A549 (cell line): ENCODE results near the gene TNIK. TPM values are rescaled to one million over a fixed set of nuclear protein-coding genes. Genes with fewer than 3 reads are reported as not detected.

Experiments used
- ATAC-seq, 2 experiments: fragments of 200-7000 bp in 1 of 2; fragments of >200 bp in 1 of 2; cut with Nextera tagmentation in 1 of 2; cut with Tn5 transposase in 1 of 2; 3 replicates each; pipeline versions ENCODE4 v1.8.0 to v1.9.1; 2018 to 2020; ENCODE audit warnings: mild to moderate bottlenecking in 1 of 2, moderate library complexity in 1 of 2
- CTCF ChIA-PET: fragments of 300-600 bp; sonication (Branson Sonifier 250); formaldehyde crosslinking; extraction: SDS; loops from one replicate; lab custom pipeline; 2021; ENCODE audit warnings: antibody characterized with exemption, inconsistent platforms; lab: Yijun Ruan, JAX
- POLR2A ChIA-PET: fragments of 350-600 bp; formaldehyde crosslinking; extraction: SDS; loops from one replicate; lab custom pipeline; 2021; ENCODE audit warnings: antibody characterized with exemption, inconsistent platforms; lab: Yijun Ruan, JAX
- DNase-seq, 2 experiments: peaks; one replicate each; pipeline versions ENCODE4 v3.0.0 to v3.0.0-alpha.2; 2011 to 2016; ENCODE audit warnings: low read depth in 1 of 2, low spot score in 1 of 2
- FAIRE-seq: peaks from 2 replicates; lab custom pipeline; 2011; peaks lifted over from hg19 to GRCh38; lab: Jason Lieb, UNC
- H3K27ac ChIP-seq, 2 experiments: fragments of >200 bp; sonication (Bioruptor Twin); formaldehyde crosslinking; 3 replicates each; pipeline ENCODE4 v1.5.1; 2016 to 2017
- H3K4me1 ChIP-seq: fragments of >200 bp; sonication (Bioruptor Twin); formaldehyde crosslinking; 3 replicates; pipeline ENCODE4 v1.6.1; 2016
- H3K4me2 ChIP-seq: fragments of >200 bp; sonication (Bioruptor Twin); formaldehyde crosslinking; 3 replicates; pipeline ENCODE4 v1.6.1; 2016
- H3K4me3 ChIP-seq: fragments of >200 bp; sonication (Bioruptor Twin); formaldehyde crosslinking; 3 replicates; pipeline ENCODE4 v1.5.1; 2016
- H3K9me3 ChIP-seq: fragments of >200 bp; sonication (Bioruptor Twin); formaldehyde crosslinking; 3 replicates; pipeline ENCODE4 v1.6.1; 2016
- CBX8 ChIP-seq: fragments of 200-600 bp; sonication (generic); IDR thresholded peaks from 2 replicates; pipeline ENCODE4 v1.6.1; 2016
- CTCF ChIP-seq: fragments of >200 bp; sonication (Bioruptor Twin); formaldehyde crosslinking; IDR thresholded peaks from 3 replicates; pipeline ENCODE4 v1.5.1; 2016
- EP300 ChIP-seq, 2 experiments: fragments of >200 bp; sonication (Bioruptor Twin); formaldehyde crosslinking; IDR thresholded peaks; 2 replicates in 1 of 2; 3 replicates in 1 of 2; pipeline ENCODE4 v1.6.1; 2016 to 2017
- FOSL2 ChIP-seq, 2 experiments: fragments of 450-650 bp in 1 of 2; fragments of >200 bp in 1 of 2; sonication (Bioruptor Twin) in 1 of 2; formaldehyde crosslinking; IDR thresholded peaks; 2 replicates each; pipeline versions ENCODE4 v1.5.0 to v1.6.1; 2016 to 2020; ENCODE audit warnings: mild to moderate bottlenecking in 1 of 2, moderate library complexity in 1 of 2
- HDAC2 ChIP-seq: fragments of 200-600 bp; sonication (generic); IDR thresholded peaks from 2 replicates; pipeline ENCODE4 v1.6.1; 2016
- HES2 ChIP-seq: fragments of >200 bp; sonication (Bioruptor Twin); formaldehyde crosslinking; IDR thresholded peaks from 2 replicates; pipeline ENCODE4 v1.6.1; 2016
- HOXA7 ChIP-seq: fragments of 250-450 bp; sonication (Bioruptor Pico); IDR thresholded peaks from 2 replicates; pipeline ENCODE4 v1.5.0; 2020; ENCODE audit warnings: mild to moderate bottlenecking, moderate library complexity
- JUNB ChIP-seq: fragments of >200 bp; sonication (Bioruptor Twin); formaldehyde crosslinking; IDR thresholded peaks from 2 replicates; pipeline ENCODE4 v1.6.1; 2016
- KDM5A ChIP-seq: fragments of 200-600 bp; sonication (generic); IDR thresholded peaks from 2 replicates; pipeline ENCODE4 v1.6.1; 2016; ENCODE audit warnings: antibody characterized with exemption, mild to moderate bottlenecking
- MAX ChIP-seq: IDR thresholded peaks from 2 replicates; pipeline ENCODE4 v1.6.1; 2012
- PBX3 ChIP-seq: IDR thresholded peaks from 2 replicates; pipeline ENCODE4 v1.6.1; 2012
- RARB ChIP-seq: fragments of 250-450 bp; sonication (Bioruptor Pico); IDR thresholded peaks from 2 replicates; pipeline ENCODE4 v1.8.0; 2021; ENCODE audit warnings: mild to moderate bottlenecking, moderate library complexity
- RCOR1 ChIP-seq: fragments of 150-350 bp; IDR thresholded peaks from 2 replicates; pipeline ENCODE4 v1.6.1; 2014; ENCODE audit warnings: antibody characterized with exemption, low read length, low read depth
- RNF2 ChIP-seq: fragments of 200-600 bp; sonication (generic); IDR thresholded peaks from 2 replicates; pipeline ENCODE4 v1.6.1; 2016; ENCODE audit warnings: low read depth, mild to moderate bottlenecking, antibody characterized with exemption, moderate library complexity, borderline replicate concordance
- SMC3 ChIP-seq: fragments of >200 bp; sonication (Bioruptor Twin); formaldehyde crosslinking; IDR thresholded peaks from 3 replicates; pipeline ENCODE4 v1.6.1; 2018; ENCODE audit warnings: inconsistent platforms
- ZC3H11A ChIP-seq: fragments of 450-650 bp; IDR thresholded peaks from 2 replicates; pipeline ENCODE4 v1.6.1; 2014; ENCODE audit warnings: antibody characterized with exemption, mild to moderate bottlenecking
- ZFP36 ChIP-seq: fragments of 450-650 bp; IDR thresholded peaks from 2 replicates; pipeline ENCODE4 v1.6.1; 2014; ENCODE audit warnings: borderline replicate concordance; ENCODE audit not compliant: partially characterized antibody
- WGBS: methylation state at CpG from one replicate; pipeline ENCODE4 v1.1.6; 2017; ENCODE audit errors: missing lambda C conversion rate; 5-methylcytosine and 5-hydroxymethylcytosine counted together
- polyA plus RNA-seq, 4 experiments: library from polyadenylated mRNA; depleted of rRNA in 3 of 4; stranded (reverse); fragments of >200 nt; fragmentation: RNase III in 1 of 4; extraction: RNeasy Plus Mini Kit Qiagen cat#74134 plus additional on column Dnase treatment in 1 of 4; gene quantifications; 2 replicates in 3 of 4; 3 replicates in 1 of 4; pipeline ENCODE4 v1.2.3, GENCODE V29; 2011 to 2017
- TF ChIP-seq, protein P1 (sequence below): fragments of 250-450 bp; sonication (Bioruptor Pico); IDR thresholded peaks from 2 replicates; pipeline ENCODE4 v1.5.0; 2020; ENCODE audit warnings: low read depth, mild to moderate bottlenecking, moderate library complexity
- TF ChIP-seq, protein P2 (sequence below): fragments of >200 bp; sonication (Bioruptor Twin); formaldehyde crosslinking; IDR thresholded peaks from 3 replicates; pipeline ENCODE4 v1.6.1; 2016

Gene TNIK
- polyA plus RNA-seq, 2 of the 4 experiments (the other 2 are of a cell fraction), result 1.6 to 1.8 TPM

- ATAC-seq, result no peak
- no peak overlapping the region for H3K4me2 ChIP-seq
- no peak overlapping the region for H3K4me3 ChIP-seq
- CTCF ChIA-PET, result no interaction called here
- FAIRE-seq, result no peak
- DNase-seq, result no peak
- 79% methylated on average over 9 of the region's 9 CpGs for WGBS
- no peak for TF ChIP-seq MAX
- no peak for TF ChIP-seq HDAC2
- no peak for TF ChIP-seq CTCF
- TF ChIP-seq CBX8, result no peak
- no peak for TF ChIP-seq ZC3H11A
- TF ChIP-seq, protein P1, sequence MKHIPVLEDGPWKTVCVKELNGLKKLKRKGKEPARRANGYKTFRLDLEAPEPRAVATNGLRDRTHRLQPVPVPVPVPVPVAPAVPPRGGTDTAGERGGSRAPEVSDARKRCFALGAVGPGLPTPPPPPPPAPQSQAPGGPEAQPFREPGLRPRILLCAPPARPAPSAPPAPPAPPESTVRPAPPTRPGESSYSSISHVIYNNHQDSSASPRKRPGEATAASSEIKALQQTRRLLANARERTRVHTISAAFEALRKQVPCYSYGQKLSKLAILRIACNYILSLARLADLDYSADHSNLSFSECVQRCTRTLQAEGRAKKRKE (CRISPR knock-in tag), result no peak
- TF ChIP-seq FOSL2 (IDR thresholded peaks at IDR 0.05), result no peak
- no peak for TF ChIP-seq FOSL2 (CRISPR knock-in tag; IDR thresholded peaks at IDR 0.05)
- H3K9me3 ChIP-seq, result no peaks in the 10 kb centered on the region
- H3K27ac ChIP-seq, result no peak overlapping the region
- H3K4me1 ChIP-seq, result no peaks in the 10 kb centered on the region
- POLR2A ChIA-PET, result no interaction called here
These were observed 220.3 kb downstream of the TNIK start for GRCh38 chr3:171239757-171240503.

DNA sequence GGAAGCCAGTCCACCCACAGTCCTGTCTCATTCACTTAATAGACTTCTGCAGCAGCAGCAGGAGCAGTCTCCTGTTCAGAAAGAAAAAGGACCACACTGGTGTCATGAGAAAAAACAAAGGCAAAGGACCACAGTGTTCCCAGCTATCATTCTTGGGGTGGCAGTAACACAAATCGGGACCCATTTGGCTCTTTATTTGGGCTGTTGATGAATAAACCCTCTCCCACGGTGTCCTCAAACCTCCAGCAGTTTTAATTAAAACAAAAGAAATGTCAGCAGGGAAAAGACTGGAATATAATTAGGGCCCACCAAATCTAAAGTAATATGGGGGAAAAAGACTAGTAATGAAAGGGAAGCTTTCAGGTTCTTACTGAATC lies 223.2 kb downstream of the TNIK start:
- FAIRE-seq (no peak), ATAC-seq (no peak)
- H3K4me2 ChIP-seq, result no peak overlapping the region
- POLR2A ChIA-PET, result no interaction called here
- no peaks in the 10 kb centered on the region for H3K9me3 ChIP-seq
- no peaks in the 10 kb centered on the region for H3K4me1 ChIP-seq
- H3K27ac ChIP-seq, result no peak overlapping the region
- TF ChIP-seq PBX3 (no peak), RARB (CRISPR knock-in tag) (no peak), EP300 (IDR thresholded peaks at IDR 0.05) (no peak)
- TF ChIP-seq, protein P2, sequence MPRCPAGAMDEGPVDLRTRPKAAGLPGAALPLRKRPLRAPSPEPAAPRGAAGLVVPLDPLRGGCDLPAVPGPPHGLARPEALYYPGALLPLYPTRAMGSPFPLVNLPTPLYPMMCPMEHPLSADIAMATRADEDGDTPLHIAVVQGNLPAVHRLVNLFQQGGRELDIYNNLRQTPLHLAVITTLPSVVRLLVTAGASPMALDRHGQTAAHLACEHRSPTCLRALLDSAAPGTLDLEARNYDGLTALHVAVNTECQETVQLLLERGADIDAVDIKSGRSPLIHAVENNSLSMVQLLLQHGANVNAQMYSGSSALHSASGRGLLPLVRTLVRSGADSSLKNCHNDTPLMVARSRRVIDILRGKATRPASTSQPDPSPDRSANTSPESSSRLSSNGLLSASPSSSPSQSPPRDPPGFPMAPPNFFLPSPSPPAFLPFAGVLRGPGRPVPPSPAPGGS, result no peak
- TF ChIP-seq, all 56 proteins: peak for 0
- 67% methylated on average over 2 of the region's 2 CpGs for WGBS
- CTCF ChIA-PET, result no interaction called here
- no peak for DNase-seq
- no peak overlapping the region for H3K4me3 ChIP-seq

DNA sequence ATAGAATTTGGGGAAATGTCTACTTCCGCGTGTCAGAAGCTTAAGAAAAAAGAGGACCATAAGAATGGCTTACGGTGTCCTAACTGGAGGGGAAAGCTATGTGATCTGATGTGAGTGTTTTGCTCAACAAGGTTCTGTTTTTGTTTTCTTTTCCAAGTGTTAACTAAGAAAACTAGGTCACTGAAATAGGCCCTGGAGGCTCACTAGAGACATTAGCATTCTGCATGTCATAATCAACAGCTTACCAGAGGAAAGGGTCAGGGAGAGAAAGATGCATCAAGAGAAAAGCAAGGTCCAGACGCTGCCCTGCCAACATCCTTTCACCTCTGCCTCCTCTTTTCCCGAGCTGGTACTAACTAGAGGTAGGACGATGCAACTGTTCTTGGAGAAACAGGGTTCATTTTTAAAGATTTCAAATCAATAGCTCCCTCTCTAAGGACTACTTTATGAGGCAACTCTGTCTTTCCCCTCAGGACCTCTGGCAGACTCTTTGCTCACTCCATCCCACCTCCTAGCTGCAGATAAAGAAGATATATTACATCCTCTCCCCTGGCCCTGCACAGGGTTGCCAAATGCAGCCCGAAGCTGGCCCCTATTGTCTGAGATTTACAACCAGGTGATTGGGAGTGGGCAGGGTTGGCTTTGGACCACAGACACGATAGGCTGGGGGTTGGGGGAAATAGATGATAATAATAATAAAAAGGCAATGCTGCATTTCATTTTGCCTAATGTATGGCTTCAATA lies 223.8 kb downstream of the TNIK start:
- H3K9me3 ChIP-seq, result no peaks in the 10 kb centered on the region
- POLR2A ChIA-PET, result no interaction called here
- DNase-seq, result no peak
- H3K27ac ChIP-seq, result no peak overlapping the region
- H3K4me2 ChIP-seq, result no peak overlapping the region
- no peak for ATAC-seq
- 66% methylated on average over 8 of the region's 8 CpGs for WGBS
- H3K4me3 ChIP-seq, result no peak overlapping the region
- no peak for FAIRE-seq
- no peaks in the 10 kb centered on the region for H3K4me1 ChIP-seq
- CTCF ChIA-PET, result no interaction called here
- no peak for TF ChIP-seq HOXA7 (CRISPR knock-in tag)
- TF ChIP-seq KDM5A, result no peak
- TF ChIP-seq ZFP36, result no peak
- TF ChIP-seq RCOR1, result no peak
- no peak for TF ChIP-seq ZC3H11A
- no peak for TF ChIP-seq JUNB
- TF ChIP-seq SMC3, result no peak
- TF ChIP-seq, protein P1 (CRISPR knock-in tag), result no peak
- TF ChIP-seq HES2, result no peak
- no peak for TF ChIP-seq RNF2
